Panc1 (cell line): ENCODE data around the gene ANTXR1. TPM values are rescaled to one million over a fixed set of nuclear protein-coding genes. Genes with fewer than 3 reads are reported as not detected.

ENCODE experiments used
- ATAC-seq: fragments of 200-7000 bp; cut with Tn5 transposase; 2 replicates; pipeline ENCODE4 v1.9.1; 2020; ENCODE audit warnings: mild to moderate bottlenecking, moderate library complexity
- BruUV-seq: library from RNA; stranded (reverse); fragments of 400-500 nt; replicated peaks from 2 replicates; lab custom pipeline; 2021; lab: Mats Ljungman, UMichigan
- CTCF ChIA-PET: fragments of 300-600 bp; sonication (Branson Sonifier 250); formaldehyde crosslinking; loops from one replicate; lab custom pipeline; 2022; ENCODE audit warnings: antibody characterized with exemption; lab: Charles Lee
- POLR2A ChIA-PET: fragments of 300-600 bp; sonication (Branson Sonifier 250); formaldehyde crosslinking; loops from one replicate; lab custom pipeline; 2022; ENCODE audit warnings: antibody characterized with exemption; lab: Charles Lee
- DNase-seq: peaks from one replicate; pipeline ENCODE4 v3.0.0-alpha.2; 2010; ENCODE audit warnings: low read depth, low spot score
- H3K27ac ChIP-seq: 2 replicates; pipeline ENCODE4 v1.5.1; 2011; ENCODE audit warnings: mild to moderate bottlenecking, low read length, inconsistent platforms
- H3K27me3 ChIP-seq: fragments of 200-500 bp; sonication (Bioruptor generic); 2 replicates; pipeline ENCODE4 v1.6.0; 2014; ENCODE audit warnings: low read length, inconsistent platforms; ENCODE audit not compliant: control insufficient read depth, insufficient read depth
- H3K36me3 ChIP-seq: fragments of 200-500 bp; sonication (Bioruptor generic); 2 replicates; pipeline ENCODE4 v1.5.1; 2014; ENCODE audit warnings: inconsistent platforms, mild to moderate bottlenecking, low read length, moderate library complexity; ENCODE audit not compliant: control insufficient read depth, insufficient read depth
- H3K4me1 ChIP-seq: 2 replicates; pipeline ENCODE4 v1.5.1; 2011; ENCODE audit warnings: inconsistent platforms, mild to moderate bottlenecking, low read length, moderate library complexity; ENCODE audit not compliant: control insufficient read depth, insufficient read depth
- H3K4me3 ChIP-seq, 2 experiments: 2 replicates each; pipeline ENCODE4 v1.5.1; 2011 to 2012; ENCODE audit warnings: low read depth in 2 of 2, low read length in 2 of 2, mild to moderate bottlenecking in 2 of 2, inconsistent platforms in 1 of 2, moderate library complexity in 1 of 2
- H3K9me3 ChIP-seq: fragments of 200-500 bp; sonication (Bioruptor generic); 2 replicates; pipeline ENCODE4 v1.5.1; 2014; ENCODE audit warnings: low read depth, mild to moderate bottlenecking, inconsistent platforms, low read length, moderate library complexity; ENCODE audit not compliant: control insufficient read depth, insufficient read depth
- POLR2AphosphoS5 ChIP-seq: IDR thresholded peaks from 2 replicates; pipeline ENCODE4 v1.6.1; 2012; ENCODE audit warnings: mild to moderate bottlenecking, low read depth, low read length, moderate library complexity
- SIN3A ChIP-seq: IDR thresholded peaks from 2 replicates; pipeline ENCODE4 v1.6.1; 2012; ENCODE audit warnings: low read depth, mild to moderate bottlenecking, low read length, moderate library complexity, borderline replicate concordance; ENCODE audit not compliant: insufficient read depth
- TCF7L2 ChIP-seq: IDR thresholded peaks from 2 replicates; pipeline ENCODE4 v1.6.1; 2011; ENCODE audit warnings: mild to moderate bottlenecking, low read depth, low read length, inconsistent platforms
- in situ Hi-C: cut with HindIII; loops from 2 replicates; pipeline ENCODE4 v1.10.0; 2016; ENCODE audit warnings: low sequenced_read_pairs, low pct_unique_long_range_greater_than_20kb
- intact Hi-C: fragments of 100-400 bp; cut with micrococcal nuclease; formaldehyde crosslinking; loops from one replicate; pipeline ENCODE4 v1.10.0; 2022; ENCODE audit not compliant: unreplicated experiment
- total RNA-seq: library from RNA; stranded (reverse); gene quantifications from one replicate; pipeline ENCODE4 v1.2.1, GENCODE V29; 2021; ENCODE audit not compliant: unreplicated experiment
- TF ChIP-seq, protein P1 (sequence below): fragments of 450-650 bp; IDR thresholded peaks from 2 replicates; pipeline ENCODE4 v1.5.1; 2017; ENCODE audit warnings: mild to moderate bottlenecking
- TF ChIP-seq, protein P2 (sequence below), 2 experiments: IDR thresholded peaks; 2 replicates each; pipeline ENCODE4 v1.6.1; 2011 to 2012; ENCODE audit warnings: low read depth in 2 of 2, control low read depth in 1 of 2, low read length in 1 of 2, mild to moderate bottlenecking in 1 of 2, moderate library complexity in 1 of 2; ENCODE audit not compliant: insufficient read depth in 1 of 2

The ANTXR1 gene
- total RNA-seq, 1 experiment from 2014 or later, result 132 TPM

DNA sequence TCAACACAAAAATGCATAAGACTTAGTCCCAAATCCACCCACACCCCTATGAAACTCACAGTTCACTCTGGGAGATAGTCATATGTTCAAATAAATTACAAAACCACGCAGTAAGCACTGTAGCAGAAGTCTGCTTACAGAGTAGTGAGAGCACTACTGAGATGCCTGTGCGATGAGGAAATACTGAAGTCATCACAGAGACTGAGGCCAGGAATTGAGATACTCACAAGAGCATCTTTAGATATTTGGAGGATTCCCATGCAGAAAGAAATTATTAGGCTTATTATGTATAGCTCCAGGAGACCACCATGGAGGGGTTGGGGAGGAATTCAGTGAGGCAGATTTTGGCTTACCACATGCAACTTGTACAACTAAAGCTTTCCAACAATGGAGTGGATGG, 82.3 kb downstream of the ANTXR1 start:
- POLR2A ChIA-PET, result no interaction called here
- in situ Hi-C loops, result no loop called here
- Histone ChIP-seq H3K27me3 (no peaks in the 10 kb centered on the region), H3K9me3 (no peaks in the 10 kb centered on the region), H3K27ac (peak overlapping the region; percentile 40; the same call in 1 of the 2 replicates), H3K4me3 (no peak overlapping the region), H3K4me1 (peaks cover 4% of the 10 kb centered on the region), H3K36me3 (peaks cover 13% of the 10 kb centered on the region)
- TF ChIP-seq SIN3A, result no peak
- CTCF ChIA-PET, result no interaction called here
- no peak for DNase-seq
- no peak for ATAC-seq
- BruUV-seq, result no TSS peak
- intact Hi-C loops, result no loop called here

DNA sequence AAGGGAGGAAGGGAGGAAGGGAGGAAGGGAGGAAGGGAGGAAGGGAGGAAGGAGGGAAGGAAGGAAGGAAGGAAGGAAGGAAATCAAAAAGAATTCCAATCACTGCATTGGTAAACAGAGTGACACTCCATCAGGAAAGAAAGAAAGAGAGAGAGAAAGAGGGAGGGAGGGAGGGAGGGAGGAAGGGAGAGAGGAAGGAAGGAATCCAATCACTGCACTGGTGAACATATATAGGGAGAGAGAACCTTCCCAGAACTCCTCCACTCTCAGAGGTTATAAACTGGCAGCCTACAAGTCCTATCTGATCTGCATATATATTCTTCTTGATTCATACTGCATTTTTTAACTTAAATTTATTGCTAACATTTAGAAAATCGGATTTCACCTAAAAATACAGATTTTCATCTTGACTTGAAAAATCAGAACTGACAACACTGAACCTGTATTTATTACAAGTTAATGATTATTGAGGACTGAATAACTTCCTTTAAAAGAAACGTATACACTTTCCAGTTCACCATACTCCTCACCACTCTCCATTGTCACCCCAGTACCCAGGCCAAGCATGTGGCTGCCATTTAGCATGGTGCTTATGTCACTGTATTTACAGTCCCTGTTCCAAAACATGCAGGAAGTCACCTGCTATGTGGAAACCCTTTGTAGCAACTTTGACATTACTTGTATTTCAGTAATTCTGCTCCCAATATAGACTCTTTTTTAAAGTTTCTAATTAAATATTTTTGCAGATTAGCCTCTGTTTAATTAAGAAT, 83.5 kb downstream of the ANTXR1 start:
- ATAC-seq (no peak), DNase-seq (no peak)
- no peaks in the 10 kb centered on the region for H3K9me3 ChIP-seq
- in situ Hi-C loops, result no loop called here
- intact Hi-C loops, result no loop called here
- ChIA-PET CTCF (no interaction called here), POLR2A (no interaction called here)
- no TSS peak for BruUV-seq
- no peak overlapping the region for H3K4me3 ChIP-seq
- peaks cover 13% of the 10 kb centered on the region for H3K36me3 ChIP-seq
- H3K27ac ChIP-seq, result no peak overlapping the region
- peaks cover 4% of the 10 kb centered on the region for H3K4me1 ChIP-seq
- TF ChIP-seq SIN3A (no peak), TCF7L2 (no peak), POLR2AphosphoS5 (no peak)
- TF ChIP-seq, protein P1, sequence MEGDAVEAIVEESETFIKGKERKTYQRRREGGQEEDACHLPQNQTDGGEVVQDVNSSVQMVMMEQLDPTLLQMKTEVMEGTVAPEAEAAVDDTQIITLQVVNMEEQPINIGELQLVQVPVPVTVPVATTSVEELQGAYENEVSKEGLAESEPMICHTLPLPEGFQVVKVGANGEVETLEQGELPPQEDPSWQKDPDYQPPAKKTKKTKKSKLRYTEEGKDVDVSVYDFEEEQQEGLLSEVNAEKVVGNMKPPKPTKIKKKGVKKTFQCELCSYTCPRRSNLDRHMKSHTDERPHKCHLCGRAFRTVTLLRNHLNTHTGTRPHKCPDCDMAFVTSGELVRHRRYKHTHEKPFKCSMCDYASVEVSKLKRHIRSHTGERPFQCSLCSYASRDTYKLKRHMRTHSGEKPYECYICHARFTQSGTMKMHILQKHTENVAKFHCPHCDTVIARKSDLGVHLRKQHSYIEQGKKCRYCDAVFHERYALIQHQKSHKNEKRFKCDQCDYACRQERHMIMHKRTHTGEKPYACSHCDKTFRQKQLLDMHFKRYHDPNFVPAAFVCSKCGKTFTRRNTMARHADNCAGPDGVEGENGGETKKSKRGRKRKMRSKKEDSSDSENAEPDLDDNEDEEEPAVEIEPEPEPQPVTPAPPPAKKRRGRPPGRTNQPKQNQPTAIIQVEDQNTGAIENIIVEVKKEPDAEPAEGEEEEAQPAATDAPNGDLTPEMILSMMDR, result no peak
- TF ChIP-seq, protein P2, sequence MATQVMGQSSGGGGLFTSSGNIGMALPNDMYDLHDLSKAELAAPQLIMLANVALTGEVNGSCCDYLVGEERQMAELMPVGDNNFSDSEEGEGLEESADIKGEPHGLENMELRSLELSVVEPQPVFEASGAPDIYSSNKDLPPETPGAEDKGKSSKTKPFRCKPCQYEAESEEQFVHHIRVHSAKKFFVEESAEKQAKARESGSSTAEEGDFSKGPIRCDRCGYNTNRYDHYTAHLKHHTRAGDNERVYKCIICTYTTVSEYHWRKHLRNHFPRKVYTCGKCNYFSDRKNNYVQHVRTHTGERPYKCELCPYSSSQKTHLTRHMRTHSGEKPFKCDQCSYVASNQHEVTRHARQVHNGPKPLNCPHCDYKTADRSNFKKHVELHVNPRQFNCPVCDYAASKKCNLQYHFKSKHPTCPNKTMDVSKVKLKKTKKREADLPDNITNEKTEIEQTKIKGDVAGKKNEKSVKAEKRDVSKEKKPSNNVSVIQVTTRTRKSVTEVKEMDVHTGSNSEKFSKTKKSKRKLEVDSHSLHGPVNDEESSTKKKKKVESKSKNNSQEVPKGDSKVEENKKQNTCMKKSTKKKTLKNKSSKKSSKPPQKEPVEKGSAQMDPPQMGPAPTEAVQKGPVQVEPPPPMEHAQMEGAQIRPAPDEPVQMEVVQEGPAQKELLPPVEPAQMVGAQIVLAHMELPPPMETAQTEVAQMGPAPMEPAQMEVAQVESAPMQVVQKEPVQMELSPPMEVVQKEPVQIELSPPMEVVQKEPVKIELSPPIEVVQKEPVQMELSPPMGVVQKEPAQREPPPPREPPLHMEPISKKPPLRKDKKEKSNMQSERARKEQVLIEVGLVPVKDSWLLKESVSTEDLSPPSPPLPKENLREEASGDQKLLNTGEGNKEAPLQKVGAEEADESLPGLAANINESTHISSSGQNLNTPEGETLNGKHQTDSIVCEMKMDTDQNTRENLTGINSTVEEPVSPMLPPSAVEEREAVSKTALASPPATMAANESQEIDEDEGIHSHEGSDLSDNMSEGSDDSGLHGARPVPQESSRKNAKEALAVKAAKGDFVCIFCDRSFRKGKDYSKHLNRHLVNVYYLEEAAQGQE (IDR thresholded peaks at IDR 0.05; ENCODE audit: insufficient read depth in 1 of 2, low read depth in 2 of 2, low read length in 1 of 2), result no peak
- H3K27me3 ChIP-seq, result no peaks in the 10 kb centered on the region

DNA sequence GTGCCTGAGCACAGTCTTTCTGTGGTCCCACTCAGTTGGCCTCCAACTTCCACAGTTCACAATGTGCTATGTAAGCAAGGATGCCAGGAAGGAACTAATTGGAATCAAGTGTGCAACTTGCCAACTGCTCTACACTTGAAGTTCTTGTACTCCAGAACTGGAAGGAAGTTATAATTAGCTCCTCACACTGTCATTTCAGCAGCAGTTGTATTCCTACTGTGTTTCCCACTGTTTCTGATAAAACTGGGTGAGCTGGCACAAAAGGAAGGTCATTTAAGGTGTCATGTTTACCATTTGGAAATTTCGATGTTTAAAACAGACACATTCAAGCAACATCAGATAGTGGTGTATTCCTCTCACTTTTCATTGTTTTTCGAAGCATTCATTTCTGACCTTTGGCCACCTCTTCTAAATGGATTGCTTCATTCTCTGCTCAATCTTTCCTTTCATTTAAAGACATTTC, 84.2 kb downstream of the ANTXR1 start:
- Histone ChIP-seq H3K4me3 (no peak overlapping the region), H3K4me1 (peaks cover 4% of the 10 kb centered on the region), H3K27me3 (no peaks in the 10 kb centered on the region), H3K9me3 (no peaks in the 10 kb centered on the region), H3K27ac (peak overlapping the region; percentile 58), H3K36me3 (peaks cover 13% of the 10 kb centered on the region)
- CTCF ChIA-PET, result no interaction called here
- no peak for ATAC-seq
- POLR2A ChIA-PET, result no interaction called here
- BruUV-seq, result no TSS peak
- in situ Hi-C loops (no loop called here), intact Hi-C loops (no loop called here)
- TF ChIP-seq POLR2AphosphoS5, result no peak
- TF ChIP-seq, protein P2 (IDR thresholded peaks at IDR 0.05; ENCODE audit: insufficient read depth in 1 of 2, low read depth in 2 of 2, low read length in 1 of 2), result no peak
- TF ChIP-seq TCF7L2, result no peak
- TF ChIP-seq, protein P1, result no peak
- TF ChIP-seq SIN3A, result no peak
- DNase-seq, result no peak
